SH-SY5Y (cell line): ENCODE results near the gene GNAI3.

Experiments used
- GATA2 ChIP-seq: IDR thresholded peaks from 2 replicates; pipeline ENCODE4 v1.6.1; 2011; ENCODE audit warnings: mild to moderate bottlenecking, low read depth, low read length
- GATA3 ChIP-seq: IDR thresholded peaks from 2 replicates; pipeline ENCODE4 v1.6.1; 2011; ENCODE audit warnings: low read depth, mild to moderate bottlenecking, low read length, moderate library complexity

DNA sequence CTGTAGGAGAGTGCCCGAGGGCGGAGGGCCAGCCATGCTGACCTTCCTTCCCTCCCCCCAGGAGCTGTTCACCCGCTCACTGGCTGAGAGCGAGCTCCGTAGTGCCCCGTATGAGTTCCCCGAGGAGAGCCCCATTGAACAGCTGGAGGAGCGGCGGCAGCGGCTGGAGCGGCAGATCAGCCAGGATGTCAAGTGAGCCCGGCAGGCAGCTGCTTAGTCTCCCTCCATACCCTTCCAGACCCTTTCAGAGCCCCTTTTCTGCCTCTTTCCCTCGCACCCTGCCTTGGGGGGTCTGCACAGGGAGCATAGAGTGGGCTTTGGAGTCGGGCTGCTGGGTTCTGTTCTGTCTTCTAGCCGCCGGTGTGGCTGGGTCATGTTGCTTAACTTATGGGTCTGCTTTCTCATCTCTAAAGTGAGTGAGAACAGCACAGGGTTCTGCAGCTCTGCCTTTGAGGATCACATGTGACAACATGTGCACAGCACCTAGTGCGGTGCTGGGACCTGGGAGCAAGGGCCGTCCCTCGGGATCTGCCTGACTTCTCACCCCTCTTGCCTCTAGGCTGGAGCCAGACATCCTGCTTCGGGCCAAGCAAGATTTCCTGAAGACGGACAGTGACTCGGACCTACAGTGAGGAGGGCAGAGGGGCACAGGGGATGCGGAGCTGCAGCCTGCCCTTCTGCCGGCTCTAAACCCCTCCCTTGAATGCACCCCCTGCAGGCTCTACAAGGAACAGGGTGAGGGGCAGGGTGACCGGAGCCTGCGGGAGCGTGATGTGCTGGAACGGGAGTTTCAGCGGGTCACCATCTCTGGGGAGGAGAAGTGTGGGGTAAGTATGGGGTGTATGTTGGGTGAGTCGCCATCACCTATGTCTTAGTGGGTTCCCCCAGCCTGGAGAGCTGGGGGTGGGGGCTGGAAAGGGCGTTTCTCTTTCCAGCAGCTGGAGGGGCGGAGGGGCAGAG, 77.5 kb downstream of the GNAI3 start:
- no peak for TF ChIP-seq GATA2
- no peak for TF ChIP-seq GATA3
